Breast epithelium (tissue), 3 donors: Measurements from ENCODE around the gene BLNK.

ENCODE experiments used
- CTCF ChIP-seq, 3 donors: fragments of 450-650 bp; IDR thresholded peaks; one replicate each; pipeline ENCODE4 v1.5.1; 2016 to 2017; ENCODE audit warnings: antibody characterized with exemption in 3 of 3, mild to moderate bottlenecking in 3 of 3, moderate library complexity in 3 of 3
- POLR2A ChIP-seq: fragments of 450-650 bp; IDR thresholded peaks from one replicate; pipeline ENCODE4 v1.6.1; 2016; ENCODE audit warnings: antibody characterized with exemption, mild to moderate bottlenecking, moderate library complexity

GRCh38 chr10:96281444-96282029 lies 10.2 kb upstream of the BLNK start:
- TF ChIP-seq CTCF (IDR thresholded peaks at IDR 0.05) (no peak), POLR2A (no peak)
